NCI-H526 treated with DMSO at 0.1 percent for 48 hours (cell line): ENCODE data around the gene TMEM235.

Experiments
- DNase-seq: peaks from one replicate; lab custom pipeline; 2025; lab: John Stamatoyannopoulos, UW

Gene TMEM235

GRCh38 chr17:78230996-78231935 lies at the start of gene TMEM235:
TMEM235 (plus strand) TSS chr17:78231631; CDS start chr17:78232024, 393 bp downstream.
- no peak for DNase-seq

GRCh38 chr17:78182504-78182903 lies 48.9 kb upstream of the TMEM235 start:
- no peak for DNase-seq

GRCh38 chr17:78183916-78184315 lies 47.5 kb upstream of the TMEM235 start:
- no peak for DNase-seq

- no peak for DNase-seq
Observed at GRCh38 chr17:78184351-78184750, 47.1 kb upstream of the TMEM235 start.

- DNase-seq, result no peak
Observed at GRCh38 chr17:78184868-78185267, 46.6 kb upstream of the TMEM235 start.

- DNase-seq, result no peak
Observed at GRCh38 chr17:78185981-78186691, 45.3 kb upstream of the TMEM235 start.

- DNase-seq, result peak; percentile 94
Observed at GRCh38 chr17:78186692-78187595, 44.5 kb upstream of the TMEM235 start, which contains the start of the genes AFMID and TK1. AFMID (plus strand) TSS chr17:78187362; CDS start chr17:78187371, 9 bp downstream. TK1 (minus strand) TSS chr17:78187052; CDS start chr17:78186994, 58 bp downstream.

- DNase-seq, result no peak
Observed at GRCh38 chr17:78196716-78197115, 34.7 kb upstream of the TMEM235 start.

- DNase-seq, result no peak
Observed at GRCh38 chr17:78197147-78197832, 34.1 kb upstream of the TMEM235 start.

GRCh38 chr17:78200451-78200850 lies 31.0 kb upstream of the TMEM235 start:
- no peak for DNase-seq

GRCh38 chr17:78202666-78203065 lies 28.8 kb upstream of the TMEM235 start:
- DNase-seq, result no peak

- DNase-seq, result no peak
Observed at GRCh38 chr17:78204387-78205123, 26.9 kb upstream of the TMEM235 start.

- DNase-seq, result no peak
Observed at GRCh38 chr17:78205124-78205775, 26.2 kb upstream of the TMEM235 start.

GRCh38 chr17:78206298-78206697 lies 25.1 kb upstream of the TMEM235 start:
- no peak for DNase-seq

- DNase-seq, result no peak
Observed at GRCh38 chr17:78208486-78208885, 22.9 kb upstream of the TMEM235 start.

GRCh38 chr17:78210111-78210510 lies 21.3 kb upstream of the TMEM235 start:
- DNase-seq, result no peak

GRCh38 chr17:78211032-78211431 lies 20.4 kb upstream of the TMEM235 start:
- peak; percentile 82 for DNase-seq

- DNase-seq, result peak; percentile 85
Observed at GRCh38 chr17:78214016-78214705, 17.3 kb upstream of the TMEM235 start, which contains the start of gene BIRC5. BIRC5 (plus strand) TSS chr17:78214253; CDS start chr17:78214317, 64 bp downstream.

- DNase-seq, result no peak
Observed at GRCh38 chr17:78214706-78215061, 16.7 kb upstream of the TMEM235 start.
